OCI-LY1 (cell line): ENCODE results near the gene ARHGAP25.

Source experiments
- H2AFZ ChIP-seq: fragments of 200-600 bp; sonication (generic), shearing (Covaris generic); 2 replicates; pipeline ENCODE4 v1.6.0; 2014; ENCODE audit warnings: antibody characterized with exemption, mild to moderate bottlenecking, low read length
- H3F3A ChIP-seq: fragments of 200-600 bp; sonication (generic), shearing (Covaris generic); 2 replicates; pipeline ENCODE4 v1.6.0; 2014; ENCODE audit warnings: mild to moderate bottlenecking, antibody characterized with exemption, low read length, moderate library complexity; ENCODE audit not compliant: insufficient read depth
- H3K27ac ChIP-seq: fragments of 200-600 bp; sonication (generic); 2 replicates; pipeline ENCODE4 v1.5.1; 2014; ENCODE audit warnings: low read length, mixed run types, mild to moderate bottlenecking, low read depth; ENCODE audit not compliant: poor library complexity, severe bottlenecking
- H3K27me3 ChIP-seq: fragments of 200-600 bp; sonication (generic); 2 replicates; pipeline ENCODE4 v1.6.0; 2014; ENCODE audit warnings: antibody characterized with exemption, mild to moderate bottlenecking, low read length, moderate library complexity; ENCODE audit not compliant: insufficient read depth
- H3K36me3 ChIP-seq: fragments of 200-600 bp; sonication (generic); 2 replicates; pipeline ENCODE4 v1.6.1; 2014; ENCODE audit warnings: mild to moderate bottlenecking, antibody characterized with exemption, low read length, moderate library complexity, mixed read lengths; ENCODE audit not compliant: insufficient read depth
- H3K4me1 ChIP-seq: fragments of 200-600 bp; sonication (generic); 2 replicates; pipeline ENCODE4 v1.5.1; 2014; ENCODE audit warnings: mild to moderate bottlenecking, low read length, moderate library complexity; ENCODE audit not compliant: insufficient read depth, severe bottlenecking
- H3K4me2 ChIP-seq: fragments of 200-600 bp; sonication (generic), shearing (Covaris generic); 2 replicates; pipeline ENCODE4 v1.6.1; 2014; ENCODE audit warnings: low read length
- H3K4me3 ChIP-seq: fragments of 200-600 bp; sonication (generic); 2 replicates; pipeline ENCODE4 v1.5.1; 2014; ENCODE audit warnings: low read length, low read depth, mild to moderate bottlenecking, mixed read lengths; ENCODE audit not compliant: poor library complexity, severe bottlenecking
- H3K79me2 ChIP-seq: fragments of 200-600 bp; shearing (Covaris generic); 2 replicates; pipeline ENCODE4 v1.6.1; 2016; ENCODE audit warnings: mixed run types, low read length, mixed read lengths; ENCODE audit not compliant: insufficient read depth
- H3K9ac ChIP-seq: fragments of 200-600 bp; sonication (generic), shearing (Covaris generic); 2 replicates; pipeline ENCODE4 v1.6.1; 2014; ENCODE audit warnings: mild to moderate bottlenecking, low read length, mixed read lengths
- H3K9me2 ChIP-seq: fragments of 200-600 bp; sonication (generic), shearing (Covaris generic); 2 replicates; pipeline ENCODE4 v1.6.1; 2014; ENCODE audit warnings: low read depth, mild to moderate bottlenecking, low read length, mixed read lengths
- H3K9me3 ChIP-seq: fragments of 200-600 bp; shearing (Covaris generic); 2 replicates; pipeline ENCODE4 v1.6.1; 2014; ENCODE audit warnings: low read length, mixed read lengths
- H4K20me1 ChIP-seq: fragments of 200-600 bp; sonication (generic), shearing (Covaris generic); 2 replicates; pipeline ENCODE4 v1.6.0; 2016; ENCODE audit warnings: mild to moderate bottlenecking, low read length; ENCODE audit not compliant: insufficient read depth
- CTCF ChIP-seq: fragments of 200-600 bp; sonication (generic), shearing (Covaris generic); IDR thresholded peaks from 2 replicates; pipeline ENCODE4 v1.5.1; 2017; ENCODE audit warnings: mild to moderate bottlenecking, antibody characterized with exemption, low read length, moderate library complexity, mixed read lengths
- EZH2 ChIP-seq: fragments of 200-600 bp; sonication (generic), shearing (Covaris generic); IDR thresholded peaks from 2 replicates; pipeline ENCODE4 v1.8.0; 2017; ENCODE audit warnings: borderline replicate concordance, mixed run types, mild to moderate bottlenecking, antibody characterized with exemption, low read length, moderate library complexity, mixed read lengths

The ARHGAP25 gene

DNA sequence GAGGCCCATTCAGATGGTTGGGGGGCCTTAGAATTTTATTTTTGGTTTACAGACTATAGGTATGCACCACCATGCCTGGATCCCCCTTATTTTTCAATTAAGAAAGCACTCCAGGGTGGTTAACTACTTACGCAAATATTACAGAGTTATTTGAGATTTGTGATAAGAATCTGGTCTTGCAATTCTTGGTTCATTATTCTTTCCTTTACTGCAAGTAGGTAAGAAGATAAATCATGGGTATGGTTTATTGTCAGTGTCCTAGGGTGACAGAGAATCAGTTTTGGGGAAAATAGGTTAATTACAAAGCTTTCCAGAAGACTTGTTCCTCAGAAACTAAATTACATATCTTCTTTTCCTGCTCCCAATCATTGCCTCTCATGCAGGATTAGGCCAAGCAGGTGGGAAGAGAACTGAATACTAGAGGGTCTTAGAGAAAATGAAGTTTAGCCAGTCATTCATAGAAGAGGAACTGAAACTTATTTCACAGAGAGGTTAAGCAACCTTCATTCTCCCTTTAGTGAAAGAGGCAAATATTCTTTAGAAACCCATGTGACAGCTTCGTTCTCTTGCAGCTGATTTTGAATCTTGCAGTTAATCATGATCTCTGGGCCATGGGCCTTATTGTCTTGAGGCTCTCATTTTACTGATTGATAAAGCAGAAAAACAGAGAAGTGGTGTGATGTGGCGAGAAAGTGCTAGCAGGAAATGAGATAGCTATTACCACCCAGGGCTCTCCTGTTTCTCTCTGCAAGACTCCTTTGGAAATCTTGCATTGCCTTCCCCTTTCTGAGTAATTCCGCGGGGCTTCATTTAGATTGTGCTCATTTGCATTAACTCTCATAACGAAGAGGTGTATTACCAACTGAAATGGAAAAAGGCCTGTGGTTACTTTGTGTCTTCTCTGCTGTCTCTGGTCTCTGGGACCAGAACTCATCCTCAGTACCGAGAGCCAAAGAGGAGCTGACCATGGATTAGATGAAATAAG, 44.8 kb upstream of the ARHGAP25 start:
- H3K4me2 ChIP-seq, result peak overlapping the region; percentile 68
- no peaks in the 10 kb centered on the region for H3K9me2 ChIP-seq
- no peaks in the 10 kb centered on the region for H3K9me3 ChIP-seq
- H3K9ac ChIP-seq, result peak overlapping the region; percentile 62
- H3K79me2 ChIP-seq, result no peaks in the 10 kb centered on the region
- peak overlapping the region; percentile 48 for H3K4me3 ChIP-seq
- peaks cover 49% of the 10 kb centered on the region for H3K4me1 ChIP-seq
- H3K27ac ChIP-seq, result peak overlapping the region; percentile 97
- no peaks in the 10 kb centered on the region for H3K27me3 ChIP-seq
- no peak overlapping the region for H2AFZ ChIP-seq
- no peaks in the 10 kb centered on the region for H4K20me1 ChIP-seq
- 0 out of 2 replicates have a peak, but pooled peaks cover 4% of the 10 kb centered on the region for H3F3A ChIP-seq
- TF ChIP-seq EZH2 (no peak), CTCF (no peak)
- no peaks in the 10 kb centered on the region for H3K36me3 ChIP-seq

DNA sequence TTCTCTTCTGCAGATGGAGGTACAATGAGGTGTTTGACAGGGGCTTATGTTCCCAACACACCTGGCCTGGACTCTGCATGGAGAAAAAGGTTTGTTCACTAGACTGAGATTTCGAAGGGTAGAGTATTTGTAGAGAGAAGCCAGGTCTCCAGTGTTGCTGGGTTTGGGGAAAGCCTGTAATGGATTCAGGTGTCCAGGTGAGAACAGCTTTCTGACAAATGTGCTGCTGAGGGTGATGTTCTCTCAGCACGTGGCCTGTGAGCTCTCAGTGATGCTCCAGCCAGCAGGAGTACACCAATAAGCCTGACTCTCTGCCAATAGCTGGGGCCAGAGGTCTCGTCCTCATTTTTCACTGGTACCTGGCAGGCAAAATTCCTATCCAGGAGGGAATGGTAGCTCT, 43.8 kb upstream of the ARHGAP25 start:
- TF ChIP-seq CTCF, result no peak
- H3F3A ChIP-seq, result 0 out of 2 replicates have a peak, but pooled peaks cover 4% of the 10 kb centered on the region
- H3K4me1 ChIP-seq, result peaks cover 49% of the 10 kb centered on the region
- H3K4me3 ChIP-seq, result peak overlapping the region; percentile 48
- peak overlapping the region; percentile 68 for H3K4me2 ChIP-seq
- no peaks in the 10 kb centered on the region for H3K79me2 ChIP-seq
- H3K27me3 ChIP-seq, result no peaks in the 10 kb centered on the region
- H3K9me3 ChIP-seq, result no peaks in the 10 kb centered on the region
- no peaks in the 10 kb centered on the region for H3K9me2 ChIP-seq
- H4K20me1 ChIP-seq, result no peaks in the 10 kb centered on the region
- peak overlapping the region; percentile 97 for H3K27ac ChIP-seq
- H3K9ac ChIP-seq, result peak overlapping the region; percentile 62
- H3K36me3 ChIP-seq, result no peaks in the 10 kb centered on the region
- H2AFZ ChIP-seq, result no peak overlapping the region

DNA sequence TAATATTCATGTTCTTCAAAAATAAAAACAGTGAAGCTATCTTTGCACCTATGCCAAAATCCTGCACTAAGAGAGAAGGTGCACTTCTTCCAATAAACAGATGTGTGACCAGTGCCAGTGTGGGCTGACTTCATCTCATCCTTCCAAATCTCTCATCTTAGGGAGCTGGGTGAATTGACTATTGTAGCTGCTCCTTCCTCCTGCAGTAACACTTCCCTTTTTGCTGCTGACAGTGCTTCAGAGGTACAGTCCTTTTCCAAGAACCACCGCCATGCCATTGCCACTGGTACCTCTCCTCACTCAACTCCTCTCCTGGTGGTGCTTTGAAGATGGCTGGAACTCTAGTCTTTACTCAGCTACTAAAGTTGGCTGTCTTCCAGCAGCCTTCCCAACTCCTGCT, 42.1 kb upstream of the ARHGAP25 start:
- peaks cover 49% of the 10 kb centered on the region for H3K4me1 ChIP-seq
- no peaks in the 10 kb centered on the region for H3K9me2 ChIP-seq
- H3K4me2 ChIP-seq, result no peak overlapping the region
- no peaks in the 10 kb centered on the region for H3K27me3 ChIP-seq
- H3K79me2 ChIP-seq, result no peaks in the 10 kb centered on the region
- no peak for TF ChIP-seq CTCF
- no peak for TF ChIP-seq EZH2
- peaks cover 3% of the 10 kb centered on the region; the same call in 1 of the 2 replicates for H3K9me3 ChIP-seq
- H3K4me3 ChIP-seq, result no peak overlapping the region
- no peak overlapping the region for H3K9ac ChIP-seq
- H4K20me1 ChIP-seq, result no peaks in the 10 kb centered on the region
- H2AFZ ChIP-seq, result no peak overlapping the region
- 0 out of 2 replicates have a peak, but pooled peaks cover 4% of the 10 kb centered on the region for H3F3A ChIP-seq
- H3K36me3 ChIP-seq, result no peaks in the 10 kb centered on the region
- peak overlapping the region; percentile 41 for H3K27ac ChIP-seq
